GM12875 (cell line): ENCODE measurements around the gene TBXAS1.

Experiments used
- H3K4me3 ChIP-seq: one replicate; pipeline ENCODE4 v1.5.1; 2011; ENCODE audit warnings: low read depth, low read length, control low read depth
- CTCF ChIP-seq: IDR thresholded peaks from 2 replicates; pipeline ENCODE4 v1.5.1; 2011; ENCODE audit warnings: low read depth, mild to moderate bottlenecking, control low read depth, inconsistent platforms, low read length, moderate library complexity, borderline replicate concordance; ENCODE audit not compliant: insufficient read depth

Gene TBXAS1

GRCh38 chr7:140004672-140005071 is 175.6 kb downstream of the TBXAS1 start:
- no peak overlapping the region for H3K4me3 ChIP-seq
- TF ChIP-seq CTCF = no peak

- no peak for TF ChIP-seq CTCF
- H3K4me3 ChIP-seq = no peak overlapping the region
These were observed 176.3 kb downstream of the TBXAS1 start for GRCh38 chr7:140005341-140005740.

GRCh38 chr7:140005754-140006503 is 176.9 kb downstream of the TBXAS1 start:
- peak; percentile 15; the same call in 1 of the 2 replicates for TF ChIP-seq CTCF
- no peak overlapping the region for H3K4me3 ChIP-seq

- H3K4me3 ChIP-seq = no peak overlapping the region
- no peak for TF ChIP-seq CTCF
These were observed 177.5 kb downstream of the TBXAS1 start for GRCh38 chr7:140006600-140006999.

- no peak for TF ChIP-seq CTCF
- H3K4me3 ChIP-seq = no peak overlapping the region
These were observed 178.1 kb downstream of the TBXAS1 start for GRCh38 chr7:140007051-140007690.

GRCh38 chr7:140008755-140009610 is 179.9 kb downstream of the TBXAS1 start:
- TF ChIP-seq CTCF = no peak
- H3K4me3 ChIP-seq = no peak overlapping the region
